Neural progenitor cell (in vitro differentiated cells): Measurements from ENCODE around the gene SRSF9. TPM values are rescaled to one million over a fixed set of nuclear protein-coding genes. Genes with fewer than 3 reads are reported as not detected.

Source experiments
- DNase-seq: peaks from one replicate; pipeline ENCODE4 v3.0.0-alpha.2; 2016; ENCODE audit warnings: low spot score
- H2AFZ ChIP-seq: fragments of 200-600 bp; sonication (generic); replicated peaks from 2 replicates; pipeline ENCODE4 v1.6.1; 2016; ENCODE audit warnings: antibody characterized with exemption
- H3F3A ChIP-seq: fragments of 200-600 bp; sonication (generic); 2 replicates; pipeline ENCODE4 v1.6.1; 2016; ENCODE audit warnings: antibody characterized with exemption, low read depth
- H3K27ac ChIP-seq: fragments of 200-600 bp; sonication (generic); 2 replicates; pipeline ENCODE4 v1.5.1; 2016; ENCODE audit warnings: mild to moderate bottlenecking
- H3K27me3 ChIP-seq: fragments of 200-600 bp; sonication (generic); 2 replicates; pipeline ENCODE4 v1.6.1; 2016; ENCODE audit warnings: mild to moderate bottlenecking, moderate library complexity
- H3K36me3 ChIP-seq: fragments of 200-600 bp; sonication (generic); 2 replicates; pipeline ENCODE4 v1.5.1; 2016
- H3K4me1 ChIP-seq: fragments of 200-600 bp; sonication (generic); 2 replicates; pipeline ENCODE4 v1.6.1; 2016; ENCODE audit warnings: mixed run types
- H3K4me2 ChIP-seq: fragments of 200-600 bp; sonication (generic); 2 replicates; pipeline ENCODE4 v1.6.1; 2016
- H3K4me3 ChIP-seq: fragments of 200-600 bp; sonication (generic); 2 replicates; pipeline ENCODE4 v1.5.1; 2016
- H3K79me2 ChIP-seq: fragments of 200-600 bp; sonication (generic); 2 replicates; pipeline ENCODE4 v1.6.1; 2016; ENCODE audit warnings: low read depth
- H3K9ac ChIP-seq: fragments of 200-600 bp; sonication (generic); 2 replicates; pipeline ENCODE4 v1.6.1; 2016
- H3K9me3 ChIP-seq: fragments of 200-600 bp; sonication (generic); 2 replicates; pipeline ENCODE4 v1.5.1; 2016; ENCODE audit warnings: low read depth
- H4K20me1 ChIP-seq: fragments of 200-600 bp; sonication (generic); 2 replicates; pipeline ENCODE4 v1.6.1; 2016; ENCODE audit warnings: low read depth
- H3K27ac Mint-ChIP-seq: 3 replicates; pipeline ENCODE4 v1.8.0; 2021; ENCODE audit warnings: mixed read lengths
- H3K27me3 Mint-ChIP-seq: 2 replicates; pipeline ENCODE4 v1.8.0; 2022; ENCODE audit warnings: low read depth, mild to moderate bottlenecking, inconsistent platforms, moderate library complexity, mixed read lengths; ENCODE audit not compliant: insufficient read depth
- H3K36me3 Mint-ChIP-seq: 3 replicates; pipeline ENCODE4 v1.8.0; 2021; ENCODE audit warnings: mixed read lengths
- H3K4me1 Mint-ChIP-seq: 3 replicates; pipeline ENCODE4 v1.8.0; 2021; ENCODE audit warnings: mixed read lengths
- H3K4me3 Mint-ChIP-seq: 3 replicates; pipeline ENCODE4 v1.8.0; 2021; ENCODE audit warnings: mild to moderate bottlenecking, moderate library complexity, mixed read lengths
- H3K9me3 Mint-ChIP-seq: 3 replicates; pipeline ENCODE4 v1.8.0; 2020; ENCODE audit warnings: mixed read lengths
- EZH2 ChIP-seq: fragments of 200-600 bp; sonication (generic); IDR thresholded peaks from 2 replicates; pipeline ENCODE4 v1.6.1; 2017; ENCODE audit warnings: antibody characterized with exemption, mild to moderate bottlenecking, moderate library complexity
- EZH2phosphoT487 ChIP-seq: fragments of 200-600 bp; sonication (generic); IDR thresholded peaks from 2 replicates; pipeline ENCODE4 v1.6.1; 2017; ENCODE audit warnings: antibody characterized with exemption
- total RNA-seq: library from RNA; depleted of rRNA; stranded (reverse); fragments of >200 nt; gene quantifications from 2 replicates; pipeline ENCODE4 v1.2.3, GENCODE V29; 2015; ENCODE audit warnings: low replicate concordance
- TF ChIP-seq, protein P1 (sequence below): fragments of 200-600 bp; sonication (generic); IDR thresholded peaks from 2 replicates; pipeline ENCODE4 v1.5.1; 2017; ENCODE audit warnings: antibody characterized with exemption, mild to moderate bottlenecking

The SRSF9 gene
- total RNA-seq, 1 donor from 2014 or later: 273 TPM

DNA sequence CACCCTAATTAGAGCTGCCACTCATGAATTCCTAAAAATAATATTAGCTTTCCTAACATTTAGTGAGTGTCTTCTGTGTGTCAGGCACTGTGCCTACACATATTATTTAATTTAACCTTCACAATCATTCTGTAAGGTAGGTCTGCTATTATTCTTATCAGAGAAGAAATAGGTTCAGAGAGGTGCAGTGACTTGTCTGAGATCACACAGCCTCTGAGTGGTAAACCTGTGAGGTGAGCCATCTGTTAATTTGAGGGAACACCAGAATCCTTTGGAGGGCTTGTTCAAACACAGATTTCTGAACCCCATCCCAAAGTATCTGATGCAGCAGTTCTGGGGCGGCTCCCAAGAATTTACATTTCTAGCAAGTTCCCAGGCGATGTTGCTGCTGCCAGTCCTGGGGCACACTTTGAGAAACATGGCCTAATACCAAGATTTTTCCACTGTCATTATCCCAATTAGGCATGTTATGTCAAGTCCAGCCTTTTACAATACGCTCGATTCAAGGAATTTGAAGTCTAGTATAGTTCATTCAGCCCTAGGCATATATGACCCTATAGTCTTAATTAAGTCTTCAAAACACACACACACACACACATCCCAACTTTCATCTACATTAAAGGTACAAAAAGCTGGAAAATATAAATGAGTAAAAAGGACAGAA, 51.5 kb downstream of the SRSF9 start:
- Mint-ChIP-seq H3K4me1 (peaks cover 42% of the 10 kb centered on the region), H3K36me3 (peaks cover 2% of the 10 kb centered on the region), H3K4me3 (no peak overlapping the region), H3K9me3 (no peaks in the 10 kb centered on the region), H3K27me3 (peaks cover 4% of the 10 kb centered on the region), H3K27ac (peak overlapping the region; percentile 98)
- H3K36me3 ChIP-seq: no peaks in the 10 kb centered on the region
- H2AFZ ChIP-seq: no peak overlapping the region
- H3K9ac ChIP-seq: no peak overlapping the region
- no peaks in the 10 kb centered on the region for H3K79me2 ChIP-seq
- H4K20me1 ChIP-seq: no peaks in the 10 kb centered on the region
- no peaks in the 10 kb centered on the region for H3K9me3 ChIP-seq
- no peaks in the 10 kb centered on the region for H3K27me3 ChIP-seq
- H3K4me1 ChIP-seq: peaks cover 22% of the 10 kb centered on the region
- no peak overlapping the region for H3K4me3 ChIP-seq
- no peak for DNase-seq
- TF ChIP-seq, protein P1, sequence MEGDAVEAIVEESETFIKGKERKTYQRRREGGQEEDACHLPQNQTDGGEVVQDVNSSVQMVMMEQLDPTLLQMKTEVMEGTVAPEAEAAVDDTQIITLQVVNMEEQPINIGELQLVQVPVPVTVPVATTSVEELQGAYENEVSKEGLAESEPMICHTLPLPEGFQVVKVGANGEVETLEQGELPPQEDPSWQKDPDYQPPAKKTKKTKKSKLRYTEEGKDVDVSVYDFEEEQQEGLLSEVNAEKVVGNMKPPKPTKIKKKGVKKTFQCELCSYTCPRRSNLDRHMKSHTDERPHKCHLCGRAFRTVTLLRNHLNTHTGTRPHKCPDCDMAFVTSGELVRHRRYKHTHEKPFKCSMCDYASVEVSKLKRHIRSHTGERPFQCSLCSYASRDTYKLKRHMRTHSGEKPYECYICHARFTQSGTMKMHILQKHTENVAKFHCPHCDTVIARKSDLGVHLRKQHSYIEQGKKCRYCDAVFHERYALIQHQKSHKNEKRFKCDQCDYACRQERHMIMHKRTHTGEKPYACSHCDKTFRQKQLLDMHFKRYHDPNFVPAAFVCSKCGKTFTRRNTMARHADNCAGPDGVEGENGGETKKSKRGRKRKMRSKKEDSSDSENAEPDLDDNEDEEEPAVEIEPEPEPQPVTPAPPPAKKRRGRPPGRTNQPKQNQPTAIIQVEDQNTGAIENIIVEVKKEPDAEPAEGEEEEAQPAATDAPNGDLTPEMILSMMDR: no peak
- no peak for TF ChIP-seq EZH2
- no peak for TF ChIP-seq EZH2phosphoT487
- peaks cover 34% of the 10 kb centered on the region for H3F3A ChIP-seq
- H3K4me2 ChIP-seq: no peak overlapping the region
- H3K27ac ChIP-seq: no peak overlapping the region

DNA sequence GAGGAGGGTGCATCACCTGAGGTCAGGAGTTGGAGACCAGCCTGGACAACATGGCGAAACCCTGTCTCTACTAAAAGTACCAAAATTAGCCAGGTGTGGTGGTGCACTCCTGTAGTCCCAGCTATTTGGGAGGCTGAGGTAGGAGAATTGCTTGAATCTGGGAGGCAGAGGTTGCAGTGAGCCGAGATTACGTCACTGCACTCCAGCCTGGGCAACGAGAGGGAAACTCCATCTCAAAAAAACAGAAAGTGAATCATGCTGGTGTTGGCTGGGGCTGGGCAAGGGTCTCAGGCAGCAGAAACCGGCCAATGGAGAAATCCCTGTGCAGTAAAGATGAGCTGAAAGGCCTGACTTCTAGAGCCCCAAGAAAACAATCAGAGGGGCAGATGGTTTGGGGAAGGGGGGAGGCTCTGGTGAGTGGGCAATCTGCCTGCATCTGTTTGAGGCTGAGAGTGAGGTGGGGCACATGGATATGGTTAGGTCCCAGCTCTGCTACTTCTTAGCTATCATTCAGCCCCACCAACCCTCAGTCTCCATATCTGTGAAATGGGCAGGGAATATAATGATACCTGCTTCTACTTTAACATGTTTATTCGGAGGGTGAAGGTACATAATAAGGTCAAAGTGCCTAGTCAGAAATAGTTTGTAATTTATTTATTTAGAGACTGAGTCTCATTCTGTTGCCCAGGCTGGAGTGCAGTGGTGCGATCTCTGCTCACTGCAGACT, 52.9 kb downstream of the SRSF9 start:
- H4K20me1 ChIP-seq: no peaks in the 10 kb centered on the region
- peak overlapping the region; percentile 43 for H3K4me3 Mint-ChIP-seq
- H3K9me3 Mint-ChIP-seq: no peaks in the 10 kb centered on the region
- no peaks in the 10 kb centered on the region for H3K36me3 ChIP-seq
- TF ChIP-seq, protein P1: no peak
- no peak for TF ChIP-seq EZH2
- TF ChIP-seq EZH2phosphoT487: no peak
- peaks cover 21% of the 10 kb centered on the region for H3K4me1 ChIP-seq
- H3K27me3 Mint-ChIP-seq: peaks cover 4% of the 10 kb centered on the region
- H3K27me3 ChIP-seq: no peaks in the 10 kb centered on the region
- H3K79me2 ChIP-seq: no peaks in the 10 kb centered on the region
- no peak for DNase-seq
- no peak overlapping the region for H3K4me3 ChIP-seq
- no peak overlapping the region for H2AFZ ChIP-seq
- H3K36me3 Mint-ChIP-seq: peaks cover 2% of the 10 kb centered on the region
- H3K27ac ChIP-seq: no peak overlapping the region
- H3K4me2 ChIP-seq: no peak overlapping the region
- H3K9me3 ChIP-seq: no peaks in the 10 kb centered on the region
- H3K27ac Mint-ChIP-seq: peak overlapping the region; percentile 66
- peaks cover 44% of the 10 kb centered on the region for H3K4me1 Mint-ChIP-seq
- no peak overlapping the region for H3K9ac ChIP-seq
- peaks cover 36% of the 10 kb centered on the region for H3F3A ChIP-seq

DNA sequence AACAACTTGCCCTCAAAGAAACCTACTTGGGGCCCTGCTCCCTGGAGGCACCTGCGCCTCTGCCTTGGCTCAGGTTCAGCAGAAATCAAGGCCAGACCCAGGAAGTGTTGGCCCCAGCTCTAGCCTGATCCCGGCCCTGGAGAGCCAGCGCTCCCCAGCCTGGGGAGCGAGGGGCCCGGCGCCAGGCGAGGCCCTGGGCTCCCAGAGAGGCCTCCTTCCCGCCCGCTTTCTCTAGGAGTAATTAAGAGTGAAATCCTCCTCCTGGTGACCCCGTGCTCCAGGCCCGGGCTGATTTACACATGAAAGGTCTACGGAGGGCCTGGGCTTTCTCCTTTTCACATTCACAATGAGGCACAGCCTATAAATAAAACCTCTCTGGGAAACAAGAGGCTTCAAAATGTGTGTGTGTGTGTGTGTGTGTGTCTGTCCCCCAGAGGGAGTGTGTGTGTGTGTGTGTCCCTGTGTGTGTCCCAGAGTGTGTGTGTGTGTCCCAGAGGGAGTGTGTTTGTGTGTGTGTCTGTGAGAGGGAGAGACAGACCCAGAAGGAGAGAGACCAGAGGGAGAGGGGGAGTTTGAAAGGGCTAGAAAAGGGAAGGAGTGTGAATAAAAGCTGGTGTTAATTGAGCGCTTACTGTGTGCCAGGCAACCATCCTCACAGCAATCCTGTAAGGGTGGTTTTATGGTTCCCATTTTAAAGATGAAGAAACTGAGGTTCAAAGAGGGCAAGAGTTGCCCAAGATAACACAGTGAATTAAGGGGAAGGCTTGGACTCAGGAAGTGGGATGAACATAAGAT, 55.5 kb downstream of the SRSF9 start:
- H3K4me3 Mint-ChIP-seq: peak overlapping the region; percentile 65
- no peaks in the 10 kb centered on the region for H3K27me3 ChIP-seq

More for the DNA sequence above, 55.5 kb downstream of the SRSF9 start:
- Histone ChIP-seq H3K4me2 (peak overlapping the region; percentile 66), H3K9me3 (no peaks in the 10 kb centered on the region), H3K27ac (peak overlapping the region; percentile 87), H3K36me3 (no peaks in the 10 kb centered on the region), H3K4me1 (peaks cover 19% of the 10 kb centered on the region), H3K4me3 (peak overlapping the region; percentile 2), H3K79me2 (no peaks in the 10 kb centered on the region), H3F3A (peaks cover 34% of the 10 kb centered on the region), H4K20me1 (no peaks in the 10 kb centered on the region), H3K9ac (no peak overlapping the region), H2AFZ (no peak overlapping the region)
- Mint-ChIP-seq H3K27ac (peak overlapping the region; percentile 99), H3K9me3 (no peaks in the 10 kb centered on the region), H3K27me3 (peaks cover 6% of the 10 kb centered on the region), H3K4me1 (peaks cover 44% of the 10 kb centered on the region), H3K36me3 (no peaks in the 10 kb centered on the region)
- TF ChIP-seq EZH2: no peak
- TF ChIP-seq, protein P1: no peak
- no peak for TF ChIP-seq EZH2phosphoT487
- peak; percentile 96 for DNase-seq
